DMS53 treated with DMSO at 0.1 percent for 48 hours (cell line): ENCODE results near the gene ERCC2.
"Not testable (repeated sequence)": the region's sequence is repeated elsewhere in the genome, so short reads cannot be mapped to it uniquely, and the experiment has no call there.

ENCODE experiments used
- DNase-seq: peaks from one replicate; lab custom pipeline; 2025; ENCODE audit not compliant: unreplicated experiment; lab: John Stamatoyannopoulos, UW

Gene ERCC2

GRCh38 chr19:45370410-45371204, at the start of gene ERCC2:
ERCC2 (minus strand) TSS chr19:45370573; CDS start chr19:45370540, 33 bp downstream.
- DNase-seq = peak; percentile 81

- no peak for DNase-seq
Measured at GRCh38 chr19:45419895-45420294, 49.5 kb upstream of the ERCC2 start.

GRCh38 chr19:45419396-45419795, 49.0 kb upstream of the ERCC2 start:
- no peak for DNase-seq

GRCh38 chr19:45418802-45419201, 48.4 kb upstream of the ERCC2 start:
- no peak for DNase-seq

- no peak for DNase-seq
Measured at GRCh38 chr19:45417151-45417550, 46.8 kb upstream of the ERCC2 start.

GRCh38 chr19:45414468-45414867, 44.1 kb upstream of the ERCC2 start:
- no peak for DNase-seq

- no peak for DNase-seq
Measured at GRCh38 chr19:45413497-45413896, 43.1 kb upstream of the ERCC2 start.

- not testable (repeated sequence) for DNase-seq
Measured at GRCh38 chr19:45410330-45410729, 40.0 kb upstream of the ERCC2 start.

GRCh38 chr19:45409557-45409920, 39.2 kb upstream of the ERCC2 start:
- no peak for DNase-seq

- DNase-seq = no peak
Measured at GRCh38 chr19:45408830-45409556, 38.6 kb upstream of the ERCC2 start.

GRCh38 chr19:45408121-45408520, 37.7 kb upstream of the ERCC2 start:
- DNase-seq = no peak

- not testable (repeated sequence) for DNase-seq
Measured at GRCh38 chr19:45407585-45407984, 37.2 kb upstream of the ERCC2 start.

GRCh38 chr19:45407091-45407375, 36.7 kb upstream of the ERCC2 start:
- no peak for DNase-seq

GRCh38 chr19:45406226-45407090, 36.1 kb upstream of the ERCC2 start, which contains the start of gene POLR1G:
POLR1G (plus strand) TSS chr19:45406644; CDS start chr19:45406697, 53 bp downstream.
- DNase-seq = peak; percentile 81

GRCh38 chr19:45405435-45406225, 35.3 kb upstream of the ERCC2 start:
- DNase-seq = peak; percentile 81

- peak; percentile 65 for DNase-seq
Measured at GRCh38 chr19:45404557-45405434, 34.4 kb upstream of the ERCC2 start, which contains the start of gene PPP1R13L. PPP1R13L (minus strand) TSS chr19:45405069; CDS start chr19:45398318, 6,751 bp downstream.

- DNase-seq = peak; percentile 22
Measured at GRCh38 chr19:45403781-45404556, 33.6 kb upstream of the ERCC2 start.

GRCh38 chr19:45403272-45403671, 32.9 kb upstream of the ERCC2 start:
- no peak for DNase-seq
